ENCODE measurements around the gene WNT4.

The WNT4 gene

DNA sequence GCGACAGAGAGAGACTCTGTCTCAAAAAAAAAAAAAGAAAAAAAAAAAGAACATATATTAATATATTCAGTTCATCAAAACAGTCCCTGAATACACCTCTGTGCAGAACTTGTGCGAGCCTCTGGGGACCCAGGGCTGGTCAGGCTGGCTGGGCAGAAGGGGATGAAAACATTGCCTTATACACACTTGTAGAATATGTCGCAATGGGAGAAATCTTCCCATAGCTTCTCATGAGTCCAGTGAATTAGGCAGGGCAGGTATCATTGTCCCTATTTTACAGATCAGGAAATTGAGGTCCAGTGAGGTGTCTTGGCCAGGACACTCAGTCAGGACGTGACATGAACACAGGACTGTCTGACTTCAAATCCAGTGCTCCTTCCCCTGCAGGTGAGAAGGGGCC is 12.6 kb upstream of the WNT4 start:
- Histone ChIP-seq H3K4me1 (ENCODE audit: low read length) (peaks cover 9% of the 10 kb centered on the region), H3K9ac (ENCODE audit: low read length) (no peak overlapping the region), H2AFZ (ENCODE audit: low read depth, low read length) (no peak overlapping the region), H3K36me3 (replicated peaks; ENCODE audit: low read depth, low read length) (no peaks in the 10 kb centered on the region), H3K9me3 (ENCODE audit: insufficient read depth, low read length) (no peaks in the 10 kb centered on the region), H3K27me3 (ENCODE audit: low read depth, low read length) (no peaks in the 10 kb centered on the region), H3K4me2 (ENCODE audit: low read length) (no peak overlapping the region), H3K79me2 (ENCODE audit: low read length) (no peaks in the 10 kb centered on the region), H3K4me3 (ENCODE audit: low read length) (no peak overlapping the region), H3K27ac (ENCODE audit: low read length) (no peak overlapping the region), H4K20me1 (ENCODE audit: insufficient read depth, low read length) (no peaks in the 10 kb centered on the region)
- TF ChIP-seq EZH2phosphoT487 (IDR thresholded peaks at IDR 0.05; ENCODE audit: low read depth): no peak
- TF ChIP-seq, protein P1, sequence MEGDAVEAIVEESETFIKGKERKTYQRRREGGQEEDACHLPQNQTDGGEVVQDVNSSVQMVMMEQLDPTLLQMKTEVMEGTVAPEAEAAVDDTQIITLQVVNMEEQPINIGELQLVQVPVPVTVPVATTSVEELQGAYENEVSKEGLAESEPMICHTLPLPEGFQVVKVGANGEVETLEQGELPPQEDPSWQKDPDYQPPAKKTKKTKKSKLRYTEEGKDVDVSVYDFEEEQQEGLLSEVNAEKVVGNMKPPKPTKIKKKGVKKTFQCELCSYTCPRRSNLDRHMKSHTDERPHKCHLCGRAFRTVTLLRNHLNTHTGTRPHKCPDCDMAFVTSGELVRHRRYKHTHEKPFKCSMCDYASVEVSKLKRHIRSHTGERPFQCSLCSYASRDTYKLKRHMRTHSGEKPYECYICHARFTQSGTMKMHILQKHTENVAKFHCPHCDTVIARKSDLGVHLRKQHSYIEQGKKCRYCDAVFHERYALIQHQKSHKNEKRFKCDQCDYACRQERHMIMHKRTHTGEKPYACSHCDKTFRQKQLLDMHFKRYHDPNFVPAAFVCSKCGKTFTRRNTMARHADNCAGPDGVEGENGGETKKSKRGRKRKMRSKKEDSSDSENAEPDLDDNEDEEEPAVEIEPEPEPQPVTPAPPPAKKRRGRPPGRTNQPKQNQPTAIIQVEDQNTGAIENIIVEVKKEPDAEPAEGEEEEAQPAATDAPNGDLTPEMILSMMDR (IDR thresholded peaks at IDR 0.05; ENCODE audit: low read depth, low read length): no peak

DNA sequence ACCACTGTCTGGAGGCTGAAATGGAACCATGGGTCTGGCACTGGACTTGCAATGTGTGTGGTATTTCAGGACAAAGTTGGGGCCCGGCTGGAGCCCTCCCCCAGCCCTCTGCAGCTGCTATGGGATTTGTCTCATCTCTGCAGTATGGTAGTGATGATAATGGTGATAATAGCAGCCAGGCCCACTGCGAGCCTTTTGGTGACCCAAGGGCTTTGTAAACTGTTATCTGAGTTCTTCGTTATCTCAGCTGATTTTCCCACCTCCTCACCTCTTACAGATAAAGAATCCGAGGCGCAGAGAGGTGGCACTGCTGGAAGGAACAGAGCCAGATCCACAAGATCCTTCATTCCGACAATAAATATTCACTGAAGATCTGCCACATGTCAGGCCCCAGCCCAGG is 11.7 kb upstream of the WNT4 start:
- no peak overlapping the region for H3K4me2 ChIP-seq (ENCODE audit: low read length)

DNA sequence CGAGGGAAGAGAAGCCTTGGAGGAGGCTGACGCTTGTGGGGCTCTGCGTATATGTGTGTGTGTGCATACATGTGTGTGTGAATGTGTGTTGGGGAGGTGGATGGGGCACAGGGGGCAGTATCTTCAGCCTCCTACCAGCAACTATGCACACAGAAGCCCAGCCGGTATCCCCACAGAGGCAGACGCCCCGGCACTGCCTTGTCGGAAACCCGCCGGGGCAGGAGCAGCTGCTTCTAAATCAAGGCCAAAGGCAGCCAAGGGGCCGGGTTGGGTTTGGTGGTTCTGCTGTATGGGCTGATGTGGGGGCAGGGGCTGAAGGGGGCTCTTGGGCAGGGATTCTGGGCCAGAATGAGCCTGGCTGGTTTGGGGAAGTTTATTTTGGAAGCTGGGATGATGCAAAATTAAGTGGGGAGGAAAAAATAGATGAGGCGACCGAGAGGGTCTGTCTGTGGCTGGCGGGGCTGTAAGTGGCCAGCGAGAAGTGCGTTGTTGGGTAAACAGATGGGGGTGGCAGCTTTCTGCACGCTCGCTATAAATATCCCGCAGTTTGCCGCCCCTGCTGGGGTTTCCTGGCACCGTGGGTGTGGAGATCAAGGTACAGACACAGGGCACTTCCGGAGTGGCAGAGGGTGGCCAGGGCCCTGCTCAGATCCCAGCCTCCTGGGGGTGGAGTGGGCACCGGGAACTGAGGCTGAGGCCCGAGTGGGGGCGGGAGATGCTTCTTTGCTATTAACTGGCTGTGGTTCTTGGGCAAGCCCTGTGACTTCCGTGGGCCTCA is 11.0 kb upstream of the WNT4 start:
- TF ChIP-seq EZH2phosphoT487 (IDR thresholded peaks at IDR 0.05; ENCODE audit: low read depth): no peak
- TF ChIP-seq, protein P1 (IDR thresholded peaks at IDR 0.05; ENCODE audit: low read depth, low read length): no peak
- H3K4me1 ChIP-seq (ENCODE audit: low read length): peaks cover 9% of the 10 kb centered on the region
- no peaks in the 10 kb centered on the region for H3K9me3 ChIP-seq (ENCODE audit: insufficient read depth, low read length)
- H3K27ac ChIP-seq (ENCODE audit: low read length): no peak overlapping the region
- no peak overlapping the region for H3K4me2 ChIP-seq (ENCODE audit: low read length)
- no peaks in the 10 kb centered on the region for H3K36me3 ChIP-seq (replicated peaks; ENCODE audit: low read depth, low read length)
- no peak overlapping the region for H3K4me3 ChIP-seq (ENCODE audit: low read length)
- no peak overlapping the region for H2AFZ ChIP-seq (ENCODE audit: low read depth, low read length)
- H3K27me3 ChIP-seq (ENCODE audit: low read depth, low read length): no peaks in the 10 kb centered on the region
- H3K9ac ChIP-seq (ENCODE audit: low read length): no peak overlapping the region
- H3K79me2 ChIP-seq (ENCODE audit: low read length): no peaks in the 10 kb centered on the region
- no peaks in the 10 kb centered on the region for H4K20me1 ChIP-seq (ENCODE audit: insufficient read depth, low read length)

More for the DNA sequence above, 11.7 kb upstream of the WNT4 start:
- Histone ChIP-seq H3K27me3 (ENCODE audit: low read depth, low read length) (no peaks in the 10 kb centered on the region), H3K4me3 (ENCODE audit: low read length) (no peak overlapping the region), H2AFZ (ENCODE audit: low read depth, low read length) (no peak overlapping the region), H3K79me2 (ENCODE audit: low read length) (no peaks in the 10 kb centered on the region), H3K36me3 (replicated peaks; ENCODE audit: low read depth, low read length) (no peaks in the 10 kb centered on the region), H3K9me3 (ENCODE audit: insufficient read depth, low read length) (no peaks in the 10 kb centered on the region), H4K20me1 (ENCODE audit: insufficient read depth, low read length) (no peaks in the 10 kb centered on the region), H3K9ac (ENCODE audit: low read length) (no peak overlapping the region), H3K27ac (ENCODE audit: low read length) (no peak overlapping the region), H3K4me1 (ENCODE audit: low read length) (peaks cover 9% of the 10 kb centered on the region)
- TF ChIP-seq, protein P1 (IDR thresholded peaks at IDR 0.05; ENCODE audit: low read depth, low read length): no peak
- TF ChIP-seq EZH2phosphoT487 (IDR thresholded peaks at IDR 0.05; ENCODE audit: low read depth): no peak

DNA sequence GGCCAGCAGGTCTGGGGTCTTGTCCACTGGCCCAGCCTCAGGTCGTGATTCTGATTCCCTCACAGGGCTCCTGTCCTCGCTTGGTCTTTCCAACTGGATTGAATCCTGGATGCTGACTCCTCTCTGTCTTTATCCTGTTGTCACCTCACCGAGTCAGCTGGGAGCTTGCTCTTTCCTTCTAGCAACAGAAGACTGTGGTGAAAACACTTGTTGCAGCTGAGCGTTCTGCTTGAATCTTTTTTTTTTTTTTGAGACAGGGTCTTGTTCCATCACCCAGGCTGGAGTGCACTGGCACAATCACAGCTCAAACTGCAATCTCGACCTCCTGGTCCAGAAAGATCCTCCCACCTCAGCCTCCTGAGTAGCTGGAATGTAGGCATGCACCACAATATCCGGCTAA is 8.0 kb upstream of the WNT4 start:
- H3K36me3 ChIP-seq (replicated peaks; ENCODE audit: low read depth, low read length): no peaks in the 10 kb centered on the region
- H2AFZ ChIP-seq (ENCODE audit: low read depth, low read length): no peak overlapping the region
- H3K4me1 ChIP-seq (ENCODE audit: low read length): peaks cover 20% of the 10 kb centered on the region
- H3K4me2 ChIP-seq (ENCODE audit: low read length): no peak overlapping the region
- no peaks in the 10 kb centered on the region for H3K79me2 ChIP-seq (ENCODE audit: low read length)
- no peak overlapping the region for H3K27ac ChIP-seq (ENCODE audit: low read length)
- H4K20me1 ChIP-seq (ENCODE audit: insufficient read depth, low read length): no peaks in the 10 kb centered on the region
- no peak overlapping the region for H3K4me3 ChIP-seq (ENCODE audit: low read length)
- H3K27me3 ChIP-seq (ENCODE audit: low read depth, low read length): no peaks in the 10 kb centered on the region
- H3K9ac ChIP-seq (ENCODE audit: low read length): no peak overlapping the region
- H3K9me3 ChIP-seq (ENCODE audit: insufficient read depth, low read length): no peaks in the 10 kb centered on the region
- TF ChIP-seq EZH2phosphoT487 (IDR thresholded peaks at IDR 0.05; ENCODE audit: low read depth): no peak
- TF ChIP-seq, protein P1 (IDR thresholded peaks at IDR 0.05; ENCODE audit: low read depth, low read length): no peak
